Measurements from ENCODE around the gene CASP3. TPM values are rescaled to one million over a fixed set of nuclear protein-coding genes. Genes with fewer than 3 reads are reported as not detected.
"Not testable (repeated sequence)": the region's sequence is repeated elsewhere in the genome, so short reads cannot be mapped to it uniquely, and the experiment has no call there.

Gene CASP3
- polyA plus RNA-seq, 1 of the 3 experiments (the other 2 are of a cell fraction), result 15.5 TPM

DNA sequence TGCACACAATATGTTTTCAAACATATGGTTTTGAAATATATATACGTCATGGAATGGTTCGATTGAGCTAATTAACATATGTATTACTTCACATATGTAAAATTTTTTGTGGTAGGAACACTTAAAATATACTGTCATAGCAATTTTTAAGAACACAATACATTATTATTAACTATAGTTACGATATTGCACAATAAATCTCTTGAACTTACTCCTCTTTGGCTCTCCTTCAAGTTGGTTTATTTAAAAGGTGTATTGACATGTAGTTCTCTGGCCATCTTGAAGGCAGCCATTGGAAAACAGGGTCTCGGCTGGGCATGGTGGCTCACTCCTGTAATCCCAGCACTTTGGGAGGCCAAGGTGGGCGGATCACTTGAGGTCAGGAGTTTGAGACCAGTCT lies 53.8 kb downstream of the CASP3 start (continued):
- no peak for TF ChIP-seq MEF2A (IDR thresholded peaks at IDR 0.05; ENCODE audit: borderline replicate concordance, low read depth)
- TF ChIP-seq, protein P1, sequence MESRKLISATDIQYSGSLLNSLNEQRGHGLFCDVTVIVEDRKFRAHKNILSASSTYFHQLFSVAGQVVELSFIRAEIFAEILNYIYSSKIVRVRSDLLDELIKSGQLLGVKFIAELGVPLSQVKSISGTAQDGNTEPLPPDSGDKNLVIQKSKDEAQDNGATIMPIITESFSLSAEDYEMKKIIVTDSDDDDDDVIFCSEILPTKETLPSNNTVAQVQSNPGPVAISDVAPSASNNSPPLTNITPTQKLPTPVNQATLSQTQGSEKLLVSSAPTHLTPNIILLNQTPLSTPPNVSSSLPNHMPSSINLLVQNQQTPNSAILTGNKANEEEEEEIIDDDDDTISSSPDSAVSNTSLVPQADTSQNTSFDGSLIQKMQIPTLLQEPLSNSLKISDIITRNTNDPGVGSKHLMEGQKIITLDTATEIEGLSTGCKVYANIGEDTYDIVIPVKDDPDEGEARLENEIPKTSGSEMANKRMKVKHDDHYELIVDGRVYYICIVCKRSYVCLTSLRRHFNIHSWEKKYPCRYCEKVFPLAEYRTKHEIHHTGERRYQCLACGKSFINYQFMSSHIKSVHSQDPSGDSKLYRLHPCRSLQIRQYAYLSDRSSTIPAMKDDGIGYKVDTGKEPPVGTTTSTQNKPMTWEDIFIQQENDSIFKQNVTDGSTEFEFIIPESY (IDR thresholded peaks at IDR 0.05; ENCODE audit: borderline replicate concordance, low read depth), result no peak

DNA sequence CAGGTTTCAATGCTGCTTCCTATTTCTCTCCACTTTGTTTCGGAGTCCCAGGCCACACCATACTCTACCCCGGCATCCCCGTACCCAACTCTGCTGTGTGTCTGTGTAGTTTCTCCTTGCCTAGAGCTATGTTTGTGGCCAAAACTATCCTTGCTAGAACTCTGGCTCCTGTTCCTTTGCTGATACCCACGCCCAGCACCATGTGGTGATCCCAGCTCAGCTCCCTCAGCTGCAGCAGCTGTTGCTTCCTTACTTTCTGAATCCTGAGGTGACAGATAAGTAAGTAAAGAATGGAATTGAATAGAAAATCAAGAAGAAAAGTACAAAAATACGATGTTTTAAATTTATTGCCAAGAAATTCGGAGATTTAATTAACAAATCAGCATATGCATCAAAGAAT lies 55.8 kb downstream of the CASP3 start:
- no peak for DNase-seq
- no peak overlapping the region for H2AFZ ChIP-seq (ENCODE audit: low read depth)
- WGBS (ENCODE audit: low lambda C conversion rate), result 68% methylated on average over 6 of the region's 6 CpGs
- no peaks in the 10 kb centered on the region for H3K4me1 ChIP-seq (ENCODE audit: control insufficient read depth in 1 of 2, insufficient read depth in 2 of 2, low read depth in 1 of 2, low read length in 1 of 2)
- CTCF ChIA-PET, result no interaction called here
- no peaks in the 10 kb centered on the region for H4K20me1 ChIP-seq (ENCODE audit: insufficient read depth)
- no peak overlapping the region for H3K9ac ChIP-seq
- no peaks in the 10 kb centered on the region for H3K9me3 ChIP-seq
- no peaks in the 10 kb centered on the region for H3F3A ChIP-seq (replicated peaks; ENCODE audit: insufficient read depth)
- H3K79me2 ChIP-seq (ENCODE audit: insufficient read depth), result no peaks in the 10 kb centered on the region
- no peak overlapping the region for H3K4me2 ChIP-seq
- POLR2A ChIA-PET, result no interaction called here
- TF ChIP-seq, protein P2, sequence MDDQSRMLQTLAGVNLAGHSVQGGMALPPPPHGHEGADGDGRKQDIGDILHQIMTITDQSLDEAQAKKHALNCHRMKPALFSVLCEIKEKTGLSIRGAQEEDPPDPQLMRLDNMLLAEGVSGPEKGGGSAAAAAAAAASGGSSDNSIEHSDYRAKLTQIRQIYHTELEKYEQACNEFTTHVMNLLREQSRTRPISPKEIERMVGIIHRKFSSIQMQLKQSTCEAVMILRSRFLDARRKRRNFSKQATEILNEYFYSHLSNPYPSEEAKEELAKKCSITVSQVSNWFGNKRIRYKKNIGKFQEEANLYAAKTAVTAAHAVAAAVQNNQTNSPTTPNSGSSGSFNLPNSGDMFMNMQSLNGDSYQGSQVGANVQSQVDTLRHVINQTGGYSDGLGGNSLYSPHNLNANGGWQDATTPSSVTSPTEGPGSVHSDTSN (IDR thresholded peaks at IDR 0.05), result no peak
- TF ChIP-seq, protein P3, sequence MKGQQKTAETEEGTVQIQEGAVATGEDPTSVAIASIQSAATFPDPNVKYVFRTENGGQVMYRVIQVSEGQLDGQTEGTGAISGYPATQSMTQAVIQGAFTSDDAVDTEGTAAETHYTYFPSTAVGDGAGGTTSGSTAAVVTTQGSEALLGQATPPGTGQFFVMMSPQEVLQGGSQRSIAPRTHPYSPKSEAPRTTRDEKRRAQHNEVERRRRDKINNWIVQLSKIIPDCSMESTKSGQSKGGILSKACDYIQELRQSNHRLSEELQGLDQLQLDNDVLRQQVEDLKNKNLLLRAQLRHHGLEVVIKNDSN (IDR thresholded peaks at IDR 0.05; ENCODE audit: borderline replicate concordance, low read depth), result no peak
- no peaks in the 10 kb centered on the region for H3K36me3 ChIP-seq (replicated peaks in 1 of 2; ENCODE audit: control insufficient read depth in 1 of 2, insufficient read depth in 2 of 2, low read length in 1 of 2)
- no peak overlapping the region for H3K27ac ChIP-seq (ENCODE audit: low read depth in 2 of 2, low read length in 1 of 2)
- no peak overlapping the region for H3K4me3 ChIP-seq (ENCODE audit: low read depth in 2 of 2, low read length in 1 of 2)
- H3K9me2 ChIP-seq, result no peaks in the 10 kb centered on the region
- H3K27me3 ChIP-seq (ENCODE audit: insufficient read depth), result no peaks in the 10 kb centered on the region

DNA sequence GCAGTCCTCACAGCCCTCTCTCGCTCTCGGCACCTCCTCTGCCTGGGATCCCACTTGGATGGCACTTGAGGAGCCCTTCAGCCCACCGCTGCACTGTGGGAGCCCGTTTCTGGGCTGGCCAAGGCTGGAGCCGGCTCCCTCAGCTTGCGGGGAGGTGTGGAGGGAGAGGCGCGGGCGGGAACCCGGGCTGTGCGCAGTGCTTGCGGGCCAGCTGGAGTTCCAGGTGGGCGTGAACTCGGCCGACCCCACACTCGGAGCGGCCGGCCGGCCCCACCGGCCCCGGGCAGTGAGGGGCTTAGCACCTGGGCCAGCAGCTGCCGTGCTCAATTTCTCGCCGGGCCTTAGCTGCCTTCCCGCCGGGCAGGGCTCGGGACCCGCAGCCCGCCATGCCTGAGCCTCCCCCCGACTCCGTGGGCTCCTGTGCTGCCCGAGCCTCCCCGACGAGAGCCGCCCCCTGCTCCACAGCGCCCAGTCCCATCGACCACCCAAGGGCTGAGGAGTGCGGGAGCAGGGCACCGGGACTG lies 57.4 kb downstream of the CASP3 start:
- H3F3A ChIP-seq (replicated peaks; ENCODE audit: insufficient read depth); H3K36me3 ChIP-seq (replicated peaks in 1 of 2; ENCODE audit: control insufficient read depth in 1 of 2, insufficient read depth in 2 of 2, low read length in 1 of 2); H4K20me1 ChIP-seq (ENCODE audit: insufficient read depth); POLR2A ChIA-PET; H2AFZ ChIP-seq (ENCODE audit: low read depth); H3K4me2 ChIP-seq; H3K27me3 ChIP-seq (ENCODE audit: insufficient read depth); H3K4me3 ChIP-seq (ENCODE audit: low read depth in 2 of 2, low read length in 1 of 2); CTCF ChIA-PET; H3K27ac ChIP-seq (ENCODE audit: low read depth in 2 of 2, low read length in 1 of 2); H3K9ac ChIP-seq; H3K9me3 ChIP-seq; DNase-seq; H3K9me2 ChIP-seq; H3K4me1 ChIP-seq (ENCODE audit: control insufficient read depth in 1 of 2, insufficient read depth in 2 of 2, low read depth in 1 of 2, low read length in 1 of 2); H3K79me2 ChIP-seq (ENCODE audit: insufficient read depth): not testable (repeated sequence)
- WGBS (ENCODE audit: low lambda C conversion rate), result 46% methylated on average over 4 of the region's 39 CpGs
